ENCODE measurements around the gene C5orf15. TPM values are rescaled to one million over a fixed set of nuclear protein-coding genes. Genes with fewer than 3 reads are reported as not detected.

Gene C5orf15
- total RNA-seq, 1 experiment from 2014 or later = 45.2 TPM

DNA sequence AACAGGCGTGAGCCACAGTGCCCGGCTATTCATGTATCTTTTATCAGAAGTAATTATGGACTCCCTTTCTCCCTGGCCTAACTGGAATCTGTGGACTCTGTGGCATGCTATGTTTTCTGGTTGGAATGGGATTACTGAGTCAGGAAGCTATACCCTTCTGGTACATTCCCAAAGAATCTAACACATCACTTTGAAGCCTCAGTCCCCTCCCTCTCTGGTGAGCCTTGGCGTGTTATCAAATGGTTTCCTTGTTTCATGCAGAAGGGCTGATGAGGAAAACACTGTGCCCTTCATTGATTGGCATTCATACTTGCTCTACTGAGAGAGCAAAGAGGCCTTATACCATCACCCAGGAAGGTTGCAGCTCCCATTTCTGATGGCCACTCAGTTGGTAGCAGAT lies 22.9 kb downstream of the C5orf15 start:
- Histone ChIP-seq H3K4me3 (ENCODE audit: low read length) (no peak overlapping the region), H3K4me2 (ENCODE audit: low read length) (no peak overlapping the region), H3K27ac (ENCODE audit: low read length) (no peak overlapping the region), H3K36me3 (ENCODE audit: low read depth, low read length) (no peaks in the 10 kb centered on the region), H3F3A (ENCODE audit: low read length, unreplicated experiment) (no peaks in the 10 kb centered on the region), H3K4me1 (ENCODE audit: insufficient read depth, low read length) (peaks cover 10% of the 10 kb centered on the region), H3K27me3 (ENCODE audit: low read length) (no peaks in the 10 kb centered on the region), H3K79me2 (ENCODE audit: low read length) (no peaks in the 10 kb centered on the region), H4K20me1 (ENCODE audit: low read length) (no peaks in the 10 kb centered on the region), H3K9me2 (replicated peaks; ENCODE audit: low read length) (no peaks in the 10 kb centered on the region), H3K9me3 (ENCODE audit: low read length) (no peaks in the 10 kb centered on the region), H3K9ac (ENCODE audit: low read length) (no peak overlapping the region), H2AFZ (ENCODE audit: low read length) (no peak overlapping the region)
- no TSS peak for BruUV-seq (replicated peaks)
- POLR2A ChIA-PET (ENCODE audit: unreplicated experiment) = interaction anchor here (0.6 kb wide), 1 partner anchor 202 kb away, joined by 3 read pairs; no protein-coding TSS in a partner anchor
- CTCF ChIA-PET = interaction anchor here (0.6 kb wide), 1 partner anchor 435 kb away, joined by 3 read pairs; no protein-coding TSS in a partner anchor
- ATAC-seq (no peak), DNase-seq (no peak)
- TF ChIP-seq EZH2phosphoT487 (IDR thresholded peaks at IDR 0.05; ENCODE audit: borderline replicate concordance, low read length) = no peak
- TF ChIP-seq EZH2 (IDR thresholded peaks at IDR 0.05; ENCODE audit: low read length, unreplicated experiment) = no peak
- TF ChIP-seq, protein P1, sequence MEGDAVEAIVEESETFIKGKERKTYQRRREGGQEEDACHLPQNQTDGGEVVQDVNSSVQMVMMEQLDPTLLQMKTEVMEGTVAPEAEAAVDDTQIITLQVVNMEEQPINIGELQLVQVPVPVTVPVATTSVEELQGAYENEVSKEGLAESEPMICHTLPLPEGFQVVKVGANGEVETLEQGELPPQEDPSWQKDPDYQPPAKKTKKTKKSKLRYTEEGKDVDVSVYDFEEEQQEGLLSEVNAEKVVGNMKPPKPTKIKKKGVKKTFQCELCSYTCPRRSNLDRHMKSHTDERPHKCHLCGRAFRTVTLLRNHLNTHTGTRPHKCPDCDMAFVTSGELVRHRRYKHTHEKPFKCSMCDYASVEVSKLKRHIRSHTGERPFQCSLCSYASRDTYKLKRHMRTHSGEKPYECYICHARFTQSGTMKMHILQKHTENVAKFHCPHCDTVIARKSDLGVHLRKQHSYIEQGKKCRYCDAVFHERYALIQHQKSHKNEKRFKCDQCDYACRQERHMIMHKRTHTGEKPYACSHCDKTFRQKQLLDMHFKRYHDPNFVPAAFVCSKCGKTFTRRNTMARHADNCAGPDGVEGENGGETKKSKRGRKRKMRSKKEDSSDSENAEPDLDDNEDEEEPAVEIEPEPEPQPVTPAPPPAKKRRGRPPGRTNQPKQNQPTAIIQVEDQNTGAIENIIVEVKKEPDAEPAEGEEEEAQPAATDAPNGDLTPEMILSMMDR (conservative IDR thresholded peaks at IDR 0.05; ENCODE audit: low read depth, low read length) = no peak
- intact Hi-C loops (cut with micrococcal nuclease) = no loop called here

DNA sequence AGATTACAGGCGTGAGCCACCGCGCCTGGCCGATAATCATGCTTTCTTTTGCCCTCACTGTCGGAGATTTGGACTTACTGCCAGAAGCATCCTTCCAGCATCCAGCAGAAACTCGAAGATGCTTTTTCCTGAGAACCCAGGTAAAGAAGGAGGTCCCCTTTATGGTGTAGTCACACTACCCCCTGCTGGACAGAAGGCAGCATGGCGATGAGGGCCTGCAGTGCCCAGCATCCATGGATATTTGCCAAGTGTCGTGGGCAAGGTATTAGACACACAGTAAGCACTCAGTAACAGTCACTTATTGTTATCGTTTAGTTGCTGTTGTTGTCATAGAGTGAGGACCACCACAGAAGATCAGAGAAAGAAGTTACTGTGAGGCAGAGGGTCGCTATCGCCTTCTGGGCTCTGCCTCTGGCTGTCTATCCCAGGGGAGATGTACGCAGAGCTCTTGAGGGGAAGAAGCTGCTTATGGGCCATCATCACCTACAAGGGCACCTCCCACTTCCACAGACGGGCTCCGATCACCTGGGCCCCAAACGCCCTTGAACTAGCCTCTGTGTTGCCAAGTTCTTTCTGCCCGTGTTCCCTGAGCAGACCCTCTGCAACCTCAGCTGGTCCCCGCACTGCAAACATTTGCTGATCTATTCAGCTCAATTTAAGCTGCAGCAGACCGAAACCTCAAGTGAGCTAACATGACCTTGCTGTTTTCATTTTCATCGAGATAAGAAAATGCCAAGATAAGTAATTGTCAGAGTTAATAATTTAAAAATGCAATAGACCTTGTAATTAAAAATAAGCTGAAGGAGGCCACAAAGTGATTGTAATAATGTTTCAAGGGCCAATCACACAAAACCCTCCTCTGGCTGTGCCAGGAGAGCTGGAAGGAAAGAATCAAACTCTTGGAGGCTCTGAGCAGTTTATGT lies 23.9 kb downstream of the C5orf15 start:
- Histone ChIP-seq H3K4me1 (ENCODE audit: insufficient read depth, low read length) (peaks cover 10% of the 10 kb centered on the region), H3K9ac (ENCODE audit: low read length) (no peak overlapping the region), H3F3A (ENCODE audit: low read length, unreplicated experiment) (no peaks in the 10 kb centered on the region), H3K27me3 (ENCODE audit: low read length) (no peaks in the 10 kb centered on the region), H3K27ac (ENCODE audit: low read length) (no peak overlapping the region), H3K9me2 (replicated peaks; ENCODE audit: low read length) (no peaks in the 10 kb centered on the region), H4K20me1 (ENCODE audit: low read length) (no peaks in the 10 kb centered on the region), H3K4me3 (ENCODE audit: low read length) (no peak overlapping the region), H3K9me3 (ENCODE audit: low read length) (no peaks in the 10 kb centered on the region), H3K4me2 (ENCODE audit: low read length) (no peak overlapping the region), H2AFZ (ENCODE audit: low read length) (no peak overlapping the region), H3K79me2 (ENCODE audit: low read length) (no peaks in the 10 kb centered on the region), H3K36me3 (ENCODE audit: low read depth, low read length) (no peaks in the 10 kb centered on the region)
- DNase-seq = peak; percentile 82
- ChIA-PET POLR2A (ENCODE audit: unreplicated experiment) (no interaction called here), CTCF (interaction anchor here (0.6 kb wide), 1 partner anchor 434 kb away, joined by 3 read pairs; no protein-coding TSS in a partner anchor)
- intact Hi-C loops (cut with micrococcal nuclease) = loop anchor here (1.0 to 5.0 kb wide), 3 partner anchors 391 to 522 kb away; no protein-coding TSS in a partner anchor
- TF ChIP-seq EZH2phosphoT487 (IDR thresholded peaks at IDR 0.05; ENCODE audit: borderline replicate concordance, low read length) (no peak), EZH2 (IDR thresholded peaks at IDR 0.05; ENCODE audit: low read length, unreplicated experiment) (no peak)
- TF ChIP-seq, protein P1 (conservative IDR thresholded peaks at IDR 0.05; ENCODE audit: low read depth, low read length) = peak; percentile 80
- BruUV-seq (replicated peaks) = no TSS peak
- peak; percentile 67 for ATAC-seq

DNA sequence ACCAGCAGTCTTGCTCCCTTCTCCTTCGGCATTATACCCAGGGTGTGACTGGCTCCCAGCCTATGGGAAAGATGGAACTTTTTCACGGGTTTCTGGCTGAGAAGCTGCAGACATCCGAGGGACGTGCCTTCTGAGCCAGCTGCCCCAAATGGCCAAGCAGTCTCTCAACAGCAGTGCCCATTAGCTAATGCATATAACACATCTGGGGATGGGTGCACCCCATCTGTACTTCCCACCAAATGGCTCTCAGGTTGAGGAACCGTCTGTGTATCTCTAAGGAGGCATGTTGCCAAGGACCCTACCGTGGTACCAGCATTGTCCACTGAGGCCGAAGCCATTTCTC lies 25.0 kb downstream of the C5orf15 start:
- Histone ChIP-seq H3K9me3 (ENCODE audit: low read length) (no peaks in the 10 kb centered on the region), H3K27ac (ENCODE audit: low read length) (no peak overlapping the region), H3K79me2 (ENCODE audit: low read length) (no peaks in the 10 kb centered on the region), H3K36me3 (ENCODE audit: low read depth, low read length) (no peaks in the 10 kb centered on the region), H4K20me1 (ENCODE audit: low read length) (no peaks in the 10 kb centered on the region), H2AFZ (ENCODE audit: low read length) (no peak overlapping the region), H3K9ac (ENCODE audit: low read length) (no peak overlapping the region), H3K27me3 (ENCODE audit: low read length) (no peaks in the 10 kb centered on the region), H3K9me2 (replicated peaks; ENCODE audit: low read length) (no peaks in the 10 kb centered on the region), H3K4me2 (ENCODE audit: low read length) (peak overlapping the region; percentile 36; the same call in 1 of the 2 replicates), H3K4me1 (ENCODE audit: insufficient read depth, low read length) (peaks cover 10% of the 10 kb centered on the region), H3F3A (ENCODE audit: low read length, unreplicated experiment) (no peaks in the 10 kb centered on the region), H3K4me3 (ENCODE audit: low read length) (no peak overlapping the region)
- CTCF ChIA-PET = no interaction called here
- BruUV-seq (replicated peaks) = no TSS peak
- intact Hi-C loops (cut with micrococcal nuclease) = loop anchor here (5.0 kb wide), 1 partner anchor 521 kb away; no protein-coding TSS in a partner anchor
- TF ChIP-seq, protein P1 (conservative IDR thresholded peaks at IDR 0.05; ENCODE audit: low read depth, low read length) = no peak
- TF ChIP-seq EZH2 (IDR thresholded peaks at IDR 0.05; ENCODE audit: low read length, unreplicated experiment) = no peak
- no peak for TF ChIP-seq EZH2phosphoT487 (IDR thresholded peaks at IDR 0.05; ENCODE audit: borderline replicate concordance, low read length)
- POLR2A ChIA-PET (ENCODE audit: unreplicated experiment) = no interaction called here
- ATAC-seq (no peak), DNase-seq (no peak)
